ENCODE measurements around the gene CCNH. TPM values are rescaled to one million over a fixed set of nuclear protein-coding genes. Genes with fewer than 3 reads are reported as not detected.

CCNH gene
- total RNA-seq, 1 experiment from 2014 or later = 44.0 TPM

DNA sequence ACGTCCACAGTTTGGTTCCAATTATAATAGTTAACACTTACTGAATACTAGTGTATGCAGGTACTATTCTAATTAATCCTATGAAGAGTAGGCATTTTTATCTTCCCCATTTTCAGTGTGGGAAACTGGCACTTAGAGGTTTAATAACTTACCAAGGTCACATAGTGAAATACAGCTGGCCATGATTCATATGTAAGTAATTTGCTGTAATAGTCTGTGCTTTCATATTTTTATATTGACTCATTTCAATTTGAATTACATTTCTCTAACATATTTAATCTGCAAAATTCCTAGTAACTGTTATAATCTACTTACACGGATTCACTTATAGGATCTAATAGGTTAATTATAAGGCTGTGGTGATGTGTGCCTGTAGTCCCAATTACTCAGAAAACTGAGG lies 19.4 kb downstream of the CCNH start:
- Histone ChIP-seq H3K27me3 (ENCODE audit: control insufficient read depth, insufficient read depth, low read length) (no peaks in the 10 kb centered on the region), H3K36me3 (ENCODE audit: control insufficient read depth, insufficient read depth, low read length) (peaks cover 51% of the 10 kb centered on the region), H3K9me3 (ENCODE audit: control insufficient read depth, insufficient read depth, low read depth, low read length) (no peaks in the 10 kb centered on the region), H3K4me1 (ENCODE audit: control insufficient read depth, insufficient read depth, low read length) (no peaks in the 10 kb centered on the region; the same call in 1 of the 2 replicates), H3K27ac (ENCODE audit: low read length) (peak overlapping the region; percentile 8; the same call in 1 of the 2 replicates), H3K4me3 (ENCODE audit: low read depth in 2 of 2, low read length in 2 of 2) (no peak overlapping the region)
- intact Hi-C loops (cut with micrococcal nuclease; ENCODE audit: unreplicated experiment) (no loop called here), in situ Hi-C loops (cut with HindIII; ENCODE audit: low pct_unique_long_range_greater_than_20kb, low sequenced_read_pairs) (no loop called here)
- TF ChIP-seq POLR2AphosphoS5 (IDR thresholded peaks at IDR 0.05; ENCODE audit: low read depth, low read length) (no peak), SIN3A (IDR thresholded peaks at IDR 0.05; ENCODE audit: borderline replicate concordance, insufficient read depth, low read depth, low read length) (no peak), TCF7L2 (IDR thresholded peaks at IDR 0.05; ENCODE audit: low read depth, low read length) (no peak)
- TF ChIP-seq, protein P1, sequence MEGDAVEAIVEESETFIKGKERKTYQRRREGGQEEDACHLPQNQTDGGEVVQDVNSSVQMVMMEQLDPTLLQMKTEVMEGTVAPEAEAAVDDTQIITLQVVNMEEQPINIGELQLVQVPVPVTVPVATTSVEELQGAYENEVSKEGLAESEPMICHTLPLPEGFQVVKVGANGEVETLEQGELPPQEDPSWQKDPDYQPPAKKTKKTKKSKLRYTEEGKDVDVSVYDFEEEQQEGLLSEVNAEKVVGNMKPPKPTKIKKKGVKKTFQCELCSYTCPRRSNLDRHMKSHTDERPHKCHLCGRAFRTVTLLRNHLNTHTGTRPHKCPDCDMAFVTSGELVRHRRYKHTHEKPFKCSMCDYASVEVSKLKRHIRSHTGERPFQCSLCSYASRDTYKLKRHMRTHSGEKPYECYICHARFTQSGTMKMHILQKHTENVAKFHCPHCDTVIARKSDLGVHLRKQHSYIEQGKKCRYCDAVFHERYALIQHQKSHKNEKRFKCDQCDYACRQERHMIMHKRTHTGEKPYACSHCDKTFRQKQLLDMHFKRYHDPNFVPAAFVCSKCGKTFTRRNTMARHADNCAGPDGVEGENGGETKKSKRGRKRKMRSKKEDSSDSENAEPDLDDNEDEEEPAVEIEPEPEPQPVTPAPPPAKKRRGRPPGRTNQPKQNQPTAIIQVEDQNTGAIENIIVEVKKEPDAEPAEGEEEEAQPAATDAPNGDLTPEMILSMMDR (IDR thresholded peaks at IDR 0.05) = no peak
- TF ChIP-seq, protein P2, sequence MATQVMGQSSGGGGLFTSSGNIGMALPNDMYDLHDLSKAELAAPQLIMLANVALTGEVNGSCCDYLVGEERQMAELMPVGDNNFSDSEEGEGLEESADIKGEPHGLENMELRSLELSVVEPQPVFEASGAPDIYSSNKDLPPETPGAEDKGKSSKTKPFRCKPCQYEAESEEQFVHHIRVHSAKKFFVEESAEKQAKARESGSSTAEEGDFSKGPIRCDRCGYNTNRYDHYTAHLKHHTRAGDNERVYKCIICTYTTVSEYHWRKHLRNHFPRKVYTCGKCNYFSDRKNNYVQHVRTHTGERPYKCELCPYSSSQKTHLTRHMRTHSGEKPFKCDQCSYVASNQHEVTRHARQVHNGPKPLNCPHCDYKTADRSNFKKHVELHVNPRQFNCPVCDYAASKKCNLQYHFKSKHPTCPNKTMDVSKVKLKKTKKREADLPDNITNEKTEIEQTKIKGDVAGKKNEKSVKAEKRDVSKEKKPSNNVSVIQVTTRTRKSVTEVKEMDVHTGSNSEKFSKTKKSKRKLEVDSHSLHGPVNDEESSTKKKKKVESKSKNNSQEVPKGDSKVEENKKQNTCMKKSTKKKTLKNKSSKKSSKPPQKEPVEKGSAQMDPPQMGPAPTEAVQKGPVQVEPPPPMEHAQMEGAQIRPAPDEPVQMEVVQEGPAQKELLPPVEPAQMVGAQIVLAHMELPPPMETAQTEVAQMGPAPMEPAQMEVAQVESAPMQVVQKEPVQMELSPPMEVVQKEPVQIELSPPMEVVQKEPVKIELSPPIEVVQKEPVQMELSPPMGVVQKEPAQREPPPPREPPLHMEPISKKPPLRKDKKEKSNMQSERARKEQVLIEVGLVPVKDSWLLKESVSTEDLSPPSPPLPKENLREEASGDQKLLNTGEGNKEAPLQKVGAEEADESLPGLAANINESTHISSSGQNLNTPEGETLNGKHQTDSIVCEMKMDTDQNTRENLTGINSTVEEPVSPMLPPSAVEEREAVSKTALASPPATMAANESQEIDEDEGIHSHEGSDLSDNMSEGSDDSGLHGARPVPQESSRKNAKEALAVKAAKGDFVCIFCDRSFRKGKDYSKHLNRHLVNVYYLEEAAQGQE (IDR thresholded peaks at IDR 0.05; ENCODE audit: insufficient read depth in 1 of 2, low read depth in 2 of 2, low read length in 1 of 2) = no peak
- POLR2A ChIA-PET = no interaction called here
- no peak; the same call in 1 of the 2 replicates for ATAC-seq
- BruUV-seq (replicated peaks) = no TSS peak
- CTCF ChIA-PET = interaction anchor here (0.6 kb wide), 1 partner anchor 407 kb away, joined by 3 read pairs; no protein-coding TSS in a partner anchor
- DNase-seq (ENCODE audit: low read depth, low spot score) = peak; percentile 54

DNA sequence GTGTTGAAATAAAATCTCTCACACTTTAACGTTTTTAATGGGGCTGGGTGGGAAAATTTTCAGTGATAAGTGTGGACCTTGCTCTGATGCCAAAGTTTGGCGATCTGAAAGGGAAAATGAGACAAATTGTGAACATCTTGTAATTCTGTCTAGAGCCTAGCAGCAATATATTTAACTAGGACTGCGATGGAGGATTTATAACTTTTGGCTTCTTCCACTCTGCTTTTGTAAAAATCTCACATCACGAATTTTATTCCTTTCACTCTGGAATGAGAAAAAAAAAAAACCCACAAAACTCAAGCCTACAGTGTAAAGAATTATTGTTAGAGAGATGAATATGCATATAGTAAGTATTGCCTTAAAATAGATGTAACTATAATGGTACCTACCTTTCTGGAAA lies 19.9 kb downstream of the CCNH start:
- ATAC-seq (no peak), DNase-seq (ENCODE audit: low read depth, low spot score) (no peak)
- Histone ChIP-seq H3K4me1 (ENCODE audit: control insufficient read depth, insufficient read depth, low read length) (no peaks in the 10 kb centered on the region; the same call in 1 of the 2 replicates), H3K27ac (ENCODE audit: low read length) (peak overlapping the region; percentile 8; the same call in 1 of the 2 replicates), H3K36me3 (ENCODE audit: control insufficient read depth, insufficient read depth, low read length) (peaks cover 48% of the 10 kb centered on the region), H3K9me3 (ENCODE audit: control insufficient read depth, insufficient read depth, low read depth, low read length) (no peaks in the 10 kb centered on the region), H3K4me3 (ENCODE audit: low read depth in 2 of 2, low read length in 2 of 2) (no peak overlapping the region), H3K27me3 (ENCODE audit: control insufficient read depth, insufficient read depth, low read length) (no peaks in the 10 kb centered on the region)
- intact Hi-C loops (cut with micrococcal nuclease; ENCODE audit: unreplicated experiment) (no loop called here), in situ Hi-C loops (cut with HindIII; ENCODE audit: low pct_unique_long_range_greater_than_20kb, low sequenced_read_pairs) (no loop called here)
- TF ChIP-seq SIN3A (IDR thresholded peaks at IDR 0.05; ENCODE audit: borderline replicate concordance, insufficient read depth, low read depth, low read length) = no peak
- TF ChIP-seq, protein P2 (IDR thresholded peaks at IDR 0.05; ENCODE audit: insufficient read depth in 1 of 2, low read depth in 2 of 2, low read length in 1 of 2) = no peak
- no peak for TF ChIP-seq POLR2AphosphoS5 (IDR thresholded peaks at IDR 0.05; ENCODE audit: low read depth, low read length)
- TF ChIP-seq, protein P1 (IDR thresholded peaks at IDR 0.05) = no peak
- TF ChIP-seq TCF7L2 (IDR thresholded peaks at IDR 0.05; ENCODE audit: low read depth, low read length) = no peak
- CTCF ChIA-PET = no interaction called here
- POLR2A ChIA-PET = no interaction called here
- no TSS peak for BruUV-seq (replicated peaks)

Measured in Panc1 (cell line).